ENCODE measurements around the gene C12orf60. TPM values are rescaled to one million over a fixed set of nuclear protein-coding genes. Genes with fewer than 3 reads are reported as not detected.
A peak's percentile ranks its signal among the peaks of the same experiment; 100 is the strongest.

The C12orf60 gene
- polyA plus RNA-seq, 2 of the 4 experiments (the other 2 are of a cell fraction) = 2.4 to 5.5 TPM

- peak; percentile 73 for TF ChIP-seq CTCF (IDR thresholded peaks at IDR 0.05)
- no peak for TF ChIP-seq CHD4 (IDR thresholded peaks at IDR 0.05; ENCODE audit: borderline replicate concordance)
These were observed 41.9 kb downstream of the C12orf60 start (continued) for GRCh38 chr12:14845350-14845750.

- Histone ChIP-seq H3K9me3 (no peaks in the 10 kb centered on the region), H3K4me1 (peaks cover 36% of the 10 kb centered on the region), H3K4me3 (no peak overlapping the region), H3K27ac (no peak overlapping the region), H3K4me2 (no peak overlapping the region)
- 73% methylated on average over 3 of the region's 3 CpGs for WGBS (ENCODE audit: missing lambda C conversion rate)
- CTCF ChIA-PET = interaction anchor here (0.6 to 4.2 kb wide), 17 partner anchors 9 to 375 kb away, joined by 3 to 37 read pairs (median 5); partner anchors contain the start of gene RERG
- ATAC-seq (no peak), FAIRE-seq (no peak), DNase-seq (ENCODE audit: low read depth in 1 of 2, low spot score in 1 of 2) (no peak)
- no peak for TF ChIP-seq NR3C1 (IDR thresholded peaks at IDR 0.05)
- TF ChIP-seq HMGXB4 (CRISPR knock-in tag; IDR thresholded peaks at IDR 0.05; ENCODE audit: borderline replicate concordance) = no peak
- TF ChIP-seq PHF8 (IDR thresholded peaks at IDR 0.05; ENCODE audit: borderline replicate concordance, low read depth) = no peak
- TF ChIP-seq NPAS2 (CRISPR knock-in tag; IDR thresholded peaks at IDR 0.05; ENCODE audit: borderline replicate concordance) = no peak
- TF ChIP-seq PBX3 (IDR thresholded peaks at IDR 0.05) = no peak
- TF ChIP-seq TFCP2L1 (CRISPR knock-in tag; IDR thresholded peaks at IDR 0.05) = no peak
- TF ChIP-seq ZNF302 (CRISPR knock-in tag; IDR thresholded peaks at IDR 0.05) = no peak
- no peak for TF ChIP-seq CBX8 (IDR thresholded peaks at IDR 0.05)
- TF ChIP-seq EP300 (IDR thresholded peaks at IDR 0.05) = no peak
- no peak for TF ChIP-seq USF2 (IDR thresholded peaks at IDR 0.05)
- no peak for TF ChIP-seq MAFK (IDR thresholded peaks at IDR 0.05; ENCODE audit: partially characterized antibody)
- POLR2A ChIA-PET = no interaction called here
These were observed 42.6 kb downstream of the C12orf60 start for GRCh38 chr12:14846042-14846587.

- Histone ChIP-seq H3K4me3 (no peak overlapping the region), H3K4me2 (no peak overlapping the region), H3K27ac (no peak overlapping the region), H3K4me1 (peaks cover 27% of the 10 kb centered on the region), H3K9me3 (no peaks in the 10 kb centered on the region)
- ATAC-seq (no peak), FAIRE-seq (peak; percentile 73), DNase-seq (ENCODE audit: low read depth in 1 of 2, low spot score in 1 of 2) (no peak)
- POLR2A ChIA-PET = no interaction called here
- WGBS (ENCODE audit: missing lambda C conversion rate) = 66% methylated on average over 4 of the region's 4 CpGs
- CTCF ChIA-PET = interaction anchor here (1.0 to 4.2 kb wide), 10 partner anchors 8 to 374 kb away, joined by 3 to 37 read pairs (median 6); partner anchors contain the start of gene RERG
- TF ChIP-seq USF2 (IDR thresholded peaks at IDR 0.05) = no peak
- TF ChIP-seq NFE2L2 (conservative IDR thresholded peaks at IDR 0.05; ENCODE audit: low read length) = no peak
- no peak for TF ChIP-seq HDAC2 (IDR thresholded peaks at IDR 0.05)
- no peak for TF ChIP-seq RARB (CRISPR knock-in tag; IDR thresholded peaks at IDR 0.05)
- no peak for TF ChIP-seq BHLHE40 (IDR thresholded peaks at IDR 0.05; ENCODE audit: low read depth, low read length)
- no peak for TF ChIP-seq HOXB13 (CRISPR knock-in tag; IDR thresholded peaks at IDR 0.05; ENCODE audit: low read depth)
- TF ChIP-seq SMC3 (IDR thresholded peaks at IDR 0.05) = no peak
- no peak for TF ChIP-seq GATA3 (IDR thresholded peaks at IDR 0.05; ENCODE audit: borderline replicate concordance)
- no peak for TF ChIP-seq HEYL (CRISPR knock-in tag; IDR thresholded peaks at IDR 0.05)
- no peak for TF ChIP-seq SREBF2 (IDR thresholded peaks at IDR 0.05)
- TF ChIP-seq MYC (IDR thresholded peaks at IDR 0.05; ENCODE audit: borderline replicate concordance, low read length) = no peak
- TF ChIP-seq RCOR1 (IDR thresholded peaks at IDR 0.05; ENCODE audit: low read depth, low read length) = no peak
- no peak for TF ChIP-seq CTCF (IDR thresholded peaks at IDR 0.05)
- TF ChIP-seq ELK1 (IDR thresholded peaks at IDR 0.05; ENCODE audit: low read depth, low read length) = no peak
These were observed 43.6 kb downstream of the C12orf60 start for GRCh38 chr12:14846876-14847580.
